Measurements from ENCODE around the gene XYLT2. TPM values are rescaled to one million over a fixed set of nuclear protein-coding genes. Genes with fewer than 3 reads are reported as not detected.

The XYLT2 gene
- total and polyA plus RNA-seq, 3 donors from 2014 or later = 37.6 to 47.4 (median 44.1) TPM

- Histone ChIP-seq H3K27me3 (no peaks in the 10 kb centered on the region), H3K4me1 (peaks cover 19% of the 10 kb centered on the region), H3K4me3 (no peak overlapping the region), H3K36me3 (ENCODE audit: low read depth, missing control alignments) (peaks cover 4% of the 10 kb centered on the region), H3K27ac (no peak overlapping the region), H3K9me3 (no peaks in the 10 kb centered on the region)
- WGBS, 2 donors = 87 to 93% methylated on average over 6 of the region's 6 CpGs
- no peak for TF ChIP-seq POLR2A (IDR thresholded peaks at IDR 0.05)
- TF ChIP-seq CTCF (IDR thresholded peaks at IDR 0.05) = no peak
- DNase-seq = no peak
- intact Hi-C loops (cut with DNase I; ENCODE audit: low total_unique reads) = no loop called here
Measured at GRCh38 chr17:50392621-50393020, 46.7 kb downstream of the XYLT2 start.

GRCh38 chr17:50393700-50394099, 47.8 kb downstream of the XYLT2 start:
- Histone ChIP-seq H3K9me3 (no peaks in the 10 kb centered on the region), H3K4me3 (no peak overlapping the region), H3K27ac (no peak overlapping the region), H3K27me3 (no peaks in the 10 kb centered on the region), H3K4me1 (peaks cover 24% of the 10 kb centered on the region), H3K36me3 (ENCODE audit: low read depth, missing control alignments) (peaks cover 4% of the 10 kb centered on the region)
- DNase-seq = no peak
- WGBS, 2 donors = 86 to 93% methylated on average over 5 of the region's 5 CpGs
- intact Hi-C loops (cut with DNase I; ENCODE audit: low total_unique reads) = no loop called here
- no peak for TF ChIP-seq CTCF (IDR thresholded peaks at IDR 0.05)

- intact Hi-C loops (cut with DNase I; ENCODE audit: low total_unique reads) = no loop called here
- WGBS, 2 donors = 32 to 54% methylated on average over 3 of the region's 3 CpGs
Measured at GRCh38 chr17:50394711-50395110, 48.8 kb downstream of the XYLT2 start.

GRCh38 chr17:50396261-50397110, 50.6 kb downstream of the XYLT2 start:
- Histone ChIP-seq H3K4me1 (peaks cover 27% of the 10 kb centered on the region), H3K27me3 (no peaks in the 10 kb centered on the region), H3K4me3 (peak overlapping the region; percentile 87 to 92), H3K27ac (peak overlapping the region; percentile 52 to 81), H3K36me3 (ENCODE audit: low read depth, missing control alignments) (no peaks in the 10 kb centered on the region), H3K9me3 (no peaks in the 10 kb centered on the region)
- no peak for TF ChIP-seq POLR2A (IDR thresholded peaks at IDR 0.05)
- TF ChIP-seq CTCF (IDR thresholded peaks at IDR 0.05) = no peak
- intact Hi-C loops (cut with DNase I; ENCODE audit: low total_unique reads) = no loop called here
- 2 to 3% methylated on average over 28 to 30 of the region's 30 CpGs for WGBS, 2 donors
- peak; percentile 42 for DNase-seq

More at GRCh38 chr17:50394711-50395110, 48.8 kb downstream of the XYLT2 start:
- Histone ChIP-seq H3K4me3 (no peak overlapping the region), H3K9me3 (no peaks in the 10 kb centered on the region), H3K4me1 (peaks cover 24% of the 10 kb centered on the region), H3K27ac (no peak overlapping the region), H3K36me3 (ENCODE audit: low read depth, missing control alignments) (peaks cover 4% of the 10 kb centered on the region), H3K27me3 (no peaks in the 10 kb centered on the region)
- TF ChIP-seq CTCF (IDR thresholded peaks at IDR 0.05) (no peak), POLR2A (IDR thresholded peaks at IDR 0.05) (no peak)
- DNase-seq = no peak

All from testis (tissue), 3 donors.